Right ventricle myocardium superior (tissue), 1 donor: Measurements from ENCODE around the gene KSR2. TPM values are rescaled to one million over a fixed set of nuclear protein-coding genes. Genes with fewer than 3 reads are reported as not detected.
A peak's percentile ranks its signal among the peaks of the same experiment; 100 is the strongest.
"Not testable (repeated sequence)": the region's sequence is repeated elsewhere in the genome, so short reads cannot be mapped to it uniquely, and the experiment has no call there.

ENCODE experiments used
- ATAC-seq: fragments of 200-7000 bp; cut with Tn5 transposase; one replicate; pipeline ENCODE4 v1.9.1; 2020; ENCODE audit warnings: mild to moderate bottlenecking; ENCODE audit not compliant: poor library complexity
- DNase-seq: peaks from one replicate; pipeline ENCODE4 v3.0.0-alpha.2; 2020
- intact Hi-C: fragments of 100-400 bp; cut with DNase I; formaldehyde crosslinking; loops from one replicate; pipeline ENCODE4 v1.11.2; 2022
- total RNA-seq: library from RNA; stranded (reverse); fragmentation: NEBNext Ultra II Directional; extraction: Animal tissue kit (Norgen Biotek cat#: 25700); gene quantifications from one replicate; pipeline ENCODE4 v1.2.1, GENCODE V29; 2021
- donor health status: DM: no; HTN: yes; CAD: no; lungs with severe emphysema.

Gene KSR2
- total RNA-seq, 1 donor from 2014 or later = not detected

GRCh38 chr12:117749431-117749830 is 219.4 kb downstream of the KSR2 start:
- intact Hi-C loops = no loop called here
- ATAC-seq (no peak), DNase-seq (no peak)

- DNase-seq, ATAC-seq, intact Hi-C loops: not testable (repeated sequence)
Observed at GRCh38 chr12:117746358-117746757, 222.4 kb downstream of the KSR2 start.

GRCh38 chr12:117744418-117744817 is 224.4 kb downstream of the KSR2 start:
- ATAC-seq (no peak), DNase-seq (no peak)
- intact Hi-C loops = no loop called here

GRCh38 chr12:117743761-117744160 is 225.0 kb downstream of the KSR2 start:
- intact Hi-C loops = no loop called here
- no peak for DNase-seq

GRCh38 chr12:117742721-117743120 is 226.1 kb downstream of the KSR2 start:
- ATAC-seq (no peak), DNase-seq (no peak)
- intact Hi-C loops = no loop called here

More at GRCh38 chr12:117743761-117744160, 225.0 kb downstream of the KSR2 start:
- ATAC-seq = no peak

- intact Hi-C loops = no loop called here
- no peak for ATAC-seq
- no peak for DNase-seq
Observed at GRCh38 chr12:117738233-117738632, 230.6 kb downstream of the KSR2 start.

GRCh38 chr12:117733549-117733805 is 235.3 kb downstream of the KSR2 start:
- intact Hi-C loops = no loop called here
- DNase-seq (no peak), ATAC-seq (no peak)

- DNase-seq (no peak), ATAC-seq (no peak)
- intact Hi-C loops = no loop called here
Observed at GRCh38 chr12:117732761-117733548, 235.8 kb downstream of the KSR2 start.

- intact Hi-C loops, ATAC-seq, DNase-seq: not testable (repeated sequence)
Observed at GRCh38 chr12:117731131-117731530, 237.7 kb downstream of the KSR2 start.

- ATAC-seq (no peak), DNase-seq (no peak)
- intact Hi-C loops = no loop called here
Observed at GRCh38 chr12:117727301-117727700, 241.5 kb downstream of the KSR2 start.

- ATAC-seq = no peak
- intact Hi-C loops = no loop called here
- no peak for DNase-seq
Observed at GRCh38 chr12:117724543-117724942, 244.2 kb downstream of the KSR2 start.

GRCh38 chr12:117718559-117718958 is 250.2 kb downstream of the KSR2 start:
- DNase-seq (no peak), ATAC-seq (peak; percentile 96)
- intact Hi-C loops = no loop called here

GRCh38 chr12:117718141-117718540 is 250.6 kb downstream of the KSR2 start:
- intact Hi-C loops = no loop called here
- ATAC-seq (no peak), DNase-seq (no peak)

GRCh38 chr12:117714203-117714602 is 254.6 kb downstream of the KSR2 start:
- no peak for ATAC-seq
- no peak for DNase-seq
- intact Hi-C loops = no loop called here

- intact Hi-C loops = no loop called here
- DNase-seq = no peak
Observed at GRCh38 chr12:117710121-117710520, 258.7 kb downstream of the KSR2 start.

GRCh38 chr12:117707861-117708260 is 260.9 kb downstream of the KSR2 start:
- intact Hi-C loops = no loop called here
- DNase-seq = no peak
- no peak for ATAC-seq

More at GRCh38 chr12:117710121-117710520, 258.7 kb downstream of the KSR2 start:
- no peak for ATAC-seq

- intact Hi-C loops = no loop called here
- DNase-seq (no peak), ATAC-seq (no peak)
Observed at GRCh38 chr12:117703584-117703983, 265.2 kb downstream of the KSR2 start.

- no peak for DNase-seq
- ATAC-seq = no peak
- intact Hi-C loops = no loop called here
Observed at GRCh38 chr12:117702741-117703140, 266.0 kb downstream of the KSR2 start.

GRCh38 chr12:117699575-117699974 is 269.2 kb downstream of the KSR2 start:
- ATAC-seq (no peak), DNase-seq (no peak)
- intact Hi-C loops = no loop called here

- no peak for DNase-seq
- ATAC-seq = no peak
- intact Hi-C loops = no loop called here
Observed at GRCh38 chr12:117699118-117699517, 269.7 kb downstream of the KSR2 start.

GRCh38 chr12:117695956-117696355 is 272.8 kb downstream of the KSR2 start:
- intact Hi-C loops = no loop called here
- no peak for DNase-seq

More at GRCh38 chr12:117695956-117696355, 272.8 kb downstream of the KSR2 start:
- ATAC-seq = no peak
